ENCODE measurements around the gene DNAH9.

GRCh38 chr17:11900041-11900476, 301.8 kb downstream of the DNAH9 start:
- TF ChIP-seq TFCP2L1 (CRISPR knock-in tag; IDR thresholded peaks at IDR 0.05) (no peak), CTCF (IDR thresholded peaks at IDR 0.05) (no peak), ELK1 (IDR thresholded peaks at IDR 0.05; ENCODE audit: low read depth, low read length) (no peak), POLR2A (IDR thresholded peaks at IDR 0.05; ENCODE audit: low read length) (no peak), RAD21 (conservative IDR thresholded peaks at IDR 0.05 in 1 of 2, IDR thresholded peaks at IDR 0.05 in 1 of 2) (no peak), USF2 (IDR thresholded peaks at IDR 0.05) (no peak), JUNB (IDR thresholded peaks at IDR 0.05) (no peak)
